ENCODE measurements around the gene BEND3.
"Not testable (repeated sequence)": the region's sequence is repeated elsewhere in the genome, so short reads cannot be mapped to it uniquely, and the experiment has no call there.

BEND3 gene

GRCh38 chr6:107144666-107145065, 29.4 kb upstream of the BEND3 start:
- DNase-seq (ENCODE audit: low read depth), result no peak
- H3K4me3 ChIP-seq (ENCODE audit: low read length), result no peak overlapping the region
- no peak for TF ChIP-seq CTCF (IDR thresholded peaks at IDR 0.05; ENCODE audit: insufficient read depth, low read depth, low read length, missing control alignments)

- no peak for TF ChIP-seq CTCF (IDR thresholded peaks at IDR 0.05; ENCODE audit: insufficient read depth, low read depth, low read length, missing control alignments)
- no peak for DNase-seq (ENCODE audit: low read depth)
- H3K4me3 ChIP-seq (ENCODE audit: low read length), result no peak overlapping the region
These were observed 28.7 kb upstream of the BEND3 start for GRCh38 chr6:107144014-107144413.

GRCh38 chr6:107140581-107140980, 25.3 kb upstream of the BEND3 start:
- DNase-seq (ENCODE audit: low read depth), result no peak
- H3K4me3 ChIP-seq (ENCODE audit: low read length), result no peak overlapping the region
- TF ChIP-seq CTCF (IDR thresholded peaks at IDR 0.05; ENCODE audit: insufficient read depth, low read depth, low read length, missing control alignments), result no peak

GRCh38 chr6:107136324-107136723, 21.0 kb upstream of the BEND3 start:
- DNase-seq (ENCODE audit: low read depth); H3K4me3 ChIP-seq (ENCODE audit: low read length): not testable (repeated sequence)

- DNase-seq (ENCODE audit: low read depth); H3K4me3 ChIP-seq (ENCODE audit: low read length): not testable (repeated sequence)
These were observed 19.8 kb upstream of the BEND3 start for GRCh38 chr6:107135048-107135680.

GRCh38 chr6:107132330-107132954, 17.1 kb upstream of the BEND3 start:
- H3K4me3 ChIP-seq (ENCODE audit: low read length), result no peak overlapping the region
- peak; percentile 47 for TF ChIP-seq CTCF (IDR thresholded peaks at IDR 0.05; ENCODE audit: insufficient read depth, low read depth, low read length, missing control alignments)
- DNase-seq (ENCODE audit: low read depth), result peak; percentile 16

- no peak for DNase-seq (ENCODE audit: low read depth)
- no peak for TF ChIP-seq CTCF (IDR thresholded peaks at IDR 0.05; ENCODE audit: insufficient read depth, low read depth, low read length, missing control alignments)
- no peak overlapping the region for H3K4me3 ChIP-seq (ENCODE audit: low read length)
These were observed 14.1 kb upstream of the BEND3 start for GRCh38 chr6:107129370-107129925.

- no peak for DNase-seq (ENCODE audit: low read depth)
- no peak for TF ChIP-seq CTCF (IDR thresholded peaks at IDR 0.05; ENCODE audit: insufficient read depth, low read depth, low read length, missing control alignments)
These were observed 13.3 kb upstream of the BEND3 start for GRCh38 chr6:107128577-107128976.

More at GRCh38 chr6:107128577-107128976, 13.3 kb upstream of the BEND3 start:
- no peak overlapping the region for H3K4me3 ChIP-seq (ENCODE audit: low read length)

All from epithelial cell of esophagus (primary cell).